ENCODE measurements around the gene LRMDA.

The LRMDA gene

GRCh38 chr10:75646218-75646915, 214.9 kb downstream of the LRMDA start:
- no peak for DNase-seq

DNA sequence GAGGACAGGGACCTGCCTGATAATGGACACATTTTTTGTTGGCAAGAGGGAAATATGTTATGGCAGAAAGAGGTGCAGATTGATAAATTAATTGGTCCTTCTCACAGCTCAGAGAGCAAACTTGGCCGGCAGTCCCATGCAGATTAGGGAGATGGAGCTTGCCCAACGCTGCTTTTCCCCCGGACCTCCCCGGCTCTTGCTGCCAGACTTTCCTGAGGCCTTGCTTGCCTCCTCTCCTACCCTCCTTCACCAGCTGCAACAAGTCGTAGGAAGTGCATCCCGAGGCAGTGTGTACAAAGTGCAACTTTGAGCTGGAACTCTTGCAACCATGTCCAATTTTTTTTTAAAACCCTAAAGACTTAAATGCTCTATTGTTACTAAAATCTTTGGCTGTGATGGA, 215.5 kb downstream of the LRMDA start:
- DNase-seq = no peak

DNA sequence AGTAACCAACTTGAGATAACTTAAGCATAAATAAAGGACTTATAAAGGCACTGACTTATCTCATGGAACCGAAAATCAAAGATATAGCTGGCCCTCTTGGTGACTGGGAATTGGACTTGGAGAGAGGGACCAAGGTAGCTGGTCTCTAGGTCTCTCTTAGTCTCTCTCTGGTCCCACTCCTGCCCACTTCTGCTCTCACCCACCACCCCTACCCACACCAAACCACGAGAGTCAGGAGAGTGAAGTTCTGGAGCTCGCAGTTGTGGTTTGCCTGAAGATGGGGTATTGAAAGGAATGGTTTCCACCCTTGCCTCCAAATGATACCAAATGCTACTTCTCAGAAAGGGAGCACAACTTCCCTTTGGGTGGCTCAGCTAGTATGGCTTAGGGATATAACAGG, 216.3 kb downstream of the LRMDA start:
- no peak for DNase-seq

- DNase-seq = no peak
These were observed 216.9 kb downstream of the LRMDA start for GRCh38 chr10:75648351-75648750.

GRCh38 chr10:75648854-75649253, 217.4 kb downstream of the LRMDA start:
- no peak for DNase-seq

DNA sequence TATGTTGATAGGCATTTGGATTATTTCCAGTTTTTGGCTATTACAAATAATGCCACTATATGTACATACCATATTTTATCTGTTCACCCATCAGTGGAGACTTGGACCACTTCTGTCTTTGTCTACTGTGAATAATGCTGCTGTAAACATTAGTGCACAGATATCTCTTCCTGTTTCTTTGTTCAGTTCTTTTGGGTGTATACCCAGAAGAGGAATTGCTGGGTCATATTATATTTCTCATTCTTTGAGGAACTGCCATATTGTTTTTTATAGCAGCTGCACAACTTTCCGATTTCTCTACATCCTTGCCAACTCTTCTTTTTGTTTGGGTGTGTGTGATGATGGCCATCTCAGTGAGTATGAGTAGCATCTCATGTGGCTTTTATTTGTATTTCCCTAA, 218.0 kb downstream of the LRMDA start:
- peak; percentile 20 for DNase-seq

DNA sequence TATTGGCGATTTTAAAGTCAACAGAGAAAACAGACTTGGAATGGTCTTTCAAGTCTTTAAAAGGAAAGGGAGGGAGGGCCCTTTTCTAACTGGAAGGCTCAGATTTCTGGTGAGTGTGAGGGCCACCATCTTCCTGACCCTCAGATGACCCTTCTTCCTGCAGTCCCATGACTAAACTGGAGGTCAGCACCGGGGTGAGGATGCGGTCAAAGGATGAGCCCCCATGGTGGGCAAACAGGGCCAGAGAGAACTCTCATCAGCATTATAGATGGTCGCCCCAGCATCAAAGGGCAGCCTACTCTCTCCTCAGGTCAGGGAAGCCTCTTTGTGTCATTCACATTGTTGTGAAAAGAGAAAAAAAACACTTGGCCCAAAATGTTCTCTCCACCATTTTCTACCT, 219.2 kb downstream of the LRMDA start:
- DNase-seq = no peak

GRCh38 chr10:75651417-75651816, 220.0 kb downstream of the LRMDA start:
- DNase-seq = peak; percentile 13

DNA sequence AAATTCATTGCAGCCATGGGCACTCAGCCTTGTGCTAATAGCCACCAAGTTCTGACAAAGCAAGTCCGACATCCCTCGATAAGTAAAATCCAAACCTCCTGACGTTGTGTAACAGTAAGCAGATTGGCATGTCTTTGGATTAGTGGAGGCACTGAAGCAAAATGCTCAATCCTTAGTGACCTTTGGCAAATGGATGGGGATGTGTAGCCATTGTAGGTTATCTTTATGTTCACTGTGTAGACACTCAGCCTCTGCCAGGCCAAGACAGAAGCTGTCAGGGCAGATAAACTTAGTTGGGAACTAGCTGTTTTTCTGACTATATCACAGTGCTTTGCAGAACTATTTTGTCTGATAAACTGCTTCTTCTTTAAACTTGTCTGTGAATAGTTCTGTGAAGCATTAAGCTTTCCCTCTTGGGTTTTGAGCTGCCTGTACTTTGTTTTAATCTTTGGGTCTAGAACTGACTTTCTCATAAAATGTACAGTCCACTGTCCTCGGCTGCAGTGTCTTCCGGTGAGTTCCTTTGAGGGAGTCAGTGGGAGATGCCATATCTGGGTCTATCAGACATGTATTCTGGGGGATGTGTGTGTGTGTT, 220.8 kb downstream of the LRMDA start:
- DNase-seq = no peak

- DNase-seq = no peak
These were observed 222.3 kb downstream of the LRMDA start for GRCh38 chr10:75653761-75654160.

- no peak for DNase-seq
These were observed 222.8 kb downstream of the LRMDA start for GRCh38 chr10:75654171-75654771.

- DNase-seq = no peak
These were observed 223.3 kb downstream of the LRMDA start for GRCh38 chr10:75654772-75655171.

- no peak for DNase-seq
These were observed 224.5 kb downstream of the LRMDA start for GRCh38 chr10:75655791-75656451.

GRCh38 chr10:75657351-75657750, 225.9 kb downstream of the LRMDA start:
- DNase-seq = no peak

DNA sequence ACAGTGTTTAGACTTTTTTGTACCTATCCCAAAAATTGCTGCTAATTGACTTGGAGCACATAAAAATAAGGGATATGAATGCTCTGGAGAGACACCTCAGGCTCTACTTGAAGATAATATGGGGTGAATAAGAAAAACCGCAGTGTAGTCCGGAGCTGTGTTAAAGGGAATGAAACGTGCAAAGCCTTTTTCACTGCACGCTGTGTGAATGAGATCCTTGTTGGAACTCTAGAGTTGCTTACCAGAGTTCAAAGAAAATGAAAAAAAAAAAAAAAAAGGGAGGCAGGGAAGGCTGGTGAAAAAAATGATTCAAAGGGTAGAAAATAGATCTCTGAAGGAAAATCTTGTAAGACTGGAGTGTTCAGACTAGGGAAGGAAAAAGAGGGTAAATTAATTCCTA, 226.6 kb downstream of the LRMDA start:
- DNase-seq = no peak

DNA sequence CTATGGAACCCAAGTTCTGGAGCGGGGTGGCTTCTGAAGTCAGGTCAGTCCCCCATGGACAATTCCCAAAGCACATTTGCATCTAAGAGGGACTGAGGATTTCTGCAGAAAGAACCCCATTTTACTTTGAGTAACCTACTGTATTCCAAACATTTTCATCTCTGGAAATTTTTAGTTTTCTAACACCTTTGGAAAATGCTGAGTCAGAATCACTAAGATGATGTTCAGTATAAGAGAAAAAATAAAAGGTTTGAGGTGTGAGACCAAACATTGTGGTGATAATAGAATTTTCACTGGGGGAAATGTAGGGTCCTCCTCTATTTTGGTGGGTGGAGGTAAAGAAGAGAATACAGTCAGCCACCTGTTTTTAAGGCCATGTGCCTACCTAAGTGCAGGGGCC, 227.1 kb downstream of the LRMDA start:
- no peak for DNase-seq

DNA sequence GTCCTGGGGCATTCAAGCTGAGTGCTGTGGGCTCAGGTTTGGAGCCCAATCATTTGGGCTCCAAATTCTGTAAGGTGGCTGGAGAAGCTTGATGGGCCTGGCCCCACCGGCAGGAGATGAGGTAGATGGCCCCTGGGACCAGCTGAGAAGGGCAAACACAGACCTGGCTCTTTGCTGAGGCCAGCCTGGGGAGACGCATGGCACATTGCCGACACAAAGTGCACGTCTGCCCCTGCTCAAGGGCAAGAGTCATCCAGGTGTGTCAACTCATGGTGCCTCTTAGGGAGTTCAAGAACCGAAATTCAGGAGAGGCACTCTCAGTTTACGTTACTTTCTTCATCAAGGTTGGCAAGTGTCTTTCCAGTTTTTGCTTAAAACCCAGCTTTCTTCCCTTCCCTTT, 227.5 kb downstream of the LRMDA start:
- no peak for DNase-seq

- DNase-seq = no peak
These were observed 229.4 kb downstream of the LRMDA start for GRCh38 chr10:75660823-75661222.

- no peak for DNase-seq
These were observed 231.3 kb downstream of the LRMDA start for GRCh38 chr10:75662715-75663114.

DNA sequence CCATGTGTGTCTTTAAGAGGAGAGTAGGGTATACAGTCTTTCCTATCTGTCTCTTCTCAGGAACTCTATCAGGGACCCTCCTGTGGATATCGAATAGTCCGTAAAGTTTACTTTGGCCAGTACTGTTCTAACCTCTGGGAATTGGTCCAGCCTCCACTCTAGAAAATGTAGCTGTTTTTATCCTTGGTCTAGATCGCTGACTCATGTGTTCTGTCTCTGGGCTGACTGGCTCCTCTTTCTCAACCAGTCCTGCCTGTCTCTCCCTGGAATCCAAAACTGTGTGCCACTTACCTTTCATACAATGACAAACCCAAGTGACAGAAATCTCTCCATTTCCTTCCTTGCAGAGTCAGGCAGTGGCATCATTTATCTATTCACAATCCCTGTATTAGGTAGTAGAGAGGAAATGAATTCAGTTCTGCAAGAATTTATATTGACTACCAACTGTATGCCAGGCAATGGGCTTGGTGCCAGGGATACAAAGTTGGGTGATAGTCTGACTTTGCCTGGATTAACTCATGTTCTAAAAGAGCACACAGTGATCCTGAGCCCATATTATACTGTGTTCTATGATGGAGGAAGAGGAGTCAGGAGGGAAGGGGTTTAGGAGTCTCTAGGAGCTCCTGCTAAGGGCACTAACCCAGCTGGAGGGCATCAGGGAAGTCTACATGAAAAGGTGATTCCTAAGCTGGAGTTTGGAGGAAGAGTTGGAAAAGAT, 232.7 kb downstream of the LRMDA start:
- DNase-seq = no peak

- no peak for DNase-seq
These were observed 233.5 kb downstream of the LRMDA start for GRCh38 chr10:75664968-75665367.

DNA sequence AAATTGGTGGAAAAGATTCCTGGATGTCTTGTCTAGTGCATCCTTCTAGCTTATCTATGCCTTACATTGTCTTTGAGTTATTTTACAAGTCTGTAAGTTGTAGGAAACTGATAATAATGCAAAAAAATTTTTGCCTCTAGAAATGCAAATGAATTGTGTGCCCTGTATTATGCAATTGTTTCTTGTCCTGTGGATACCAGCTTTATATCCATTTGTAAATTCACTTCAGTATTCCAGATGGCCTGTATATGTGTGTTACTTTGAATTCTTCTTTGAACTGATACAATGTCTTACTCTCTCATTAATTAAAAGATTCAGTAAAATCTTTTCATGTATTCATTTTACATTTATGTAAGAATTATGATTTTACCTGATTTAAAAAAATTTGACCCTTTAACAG, 234.3 kb downstream of the LRMDA start:
- DNase-seq = no peak

GRCh38 chr10:75672111-75672671, 240.8 kb downstream of the LRMDA start:
- DNase-seq = peak; percentile 45

Measured in suppressor macrophage treated with lipopolysaccharide for 4 hours (primary cell).